ENCODE results near the gene LNPK.
"Not testable (repeated sequence)": the region's sequence is repeated elsewhere in the genome, so short reads cannot be mapped to it uniquely, and the experiment has no call there.

Gene LNPK

DNA sequence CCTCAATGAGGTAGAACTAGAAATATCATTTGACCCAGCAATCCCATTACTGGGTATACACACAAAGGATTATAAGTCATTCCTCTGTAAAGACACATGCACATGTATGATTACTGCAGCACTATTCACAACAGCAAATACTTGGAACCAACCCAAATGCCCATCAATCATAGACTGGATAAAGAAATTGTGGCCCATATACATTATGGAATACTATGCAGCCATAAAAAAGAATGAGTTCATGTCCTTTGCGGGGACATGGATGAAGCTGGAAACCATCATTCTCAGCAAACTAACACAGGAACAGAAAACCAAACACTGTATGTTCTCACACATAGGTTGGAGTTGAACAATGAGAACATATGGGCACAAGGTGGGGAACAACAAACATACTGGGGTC, 106.1 kb downstream of the LNPK start:
- DNase-seq = not testable (repeated sequence)

- DNase-seq = no peak
Observed at GRCh38 chr2:175892046-175892445, 110.0 kb downstream of the LNPK start.

- no peak for DNase-seq
Observed at GRCh38 chr2:175890636-175891242, 111.3 kb downstream of the LNPK start.

- no peak for DNase-seq
Observed at GRCh38 chr2:175889701-175890302, 112.3 kb downstream of the LNPK start.

- no peak for DNase-seq
Observed at GRCh38 chr2:175887776-175888175, 114.3 kb downstream of the LNPK start.

DNA sequence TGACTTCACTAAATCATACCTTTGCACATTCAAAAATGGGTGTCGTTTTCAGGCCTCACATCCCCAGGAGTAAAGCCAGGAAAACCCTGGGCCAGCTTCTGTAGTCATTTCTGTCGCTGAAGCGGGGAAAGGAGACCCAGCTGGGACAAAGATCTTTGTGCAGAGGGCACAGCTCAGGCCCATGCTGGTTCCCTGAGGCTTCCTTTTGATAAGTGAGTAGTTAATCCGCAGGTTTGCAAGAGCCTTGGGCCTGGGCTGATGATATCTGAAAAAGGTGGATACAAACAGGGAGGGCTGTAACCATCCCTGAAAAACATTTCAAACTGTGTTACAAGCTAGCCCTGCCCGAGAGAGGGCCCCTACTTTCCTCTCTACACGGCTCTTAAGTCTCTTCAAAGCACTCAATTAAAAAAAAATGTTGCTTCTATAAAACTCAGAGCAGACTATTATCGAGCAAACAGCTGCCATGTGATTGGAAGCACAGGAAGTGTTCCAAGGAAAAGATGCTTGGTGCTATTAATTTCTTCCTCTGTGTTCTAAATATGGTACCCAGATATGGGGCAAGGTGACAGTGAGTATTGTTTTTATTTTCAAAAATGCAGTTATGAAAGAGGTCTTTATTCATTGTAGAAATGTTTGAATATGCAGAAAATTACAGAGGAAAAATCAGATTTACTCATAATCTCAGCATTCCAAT, 117.2 kb downstream of the LNPK start:
- no peak for DNase-seq

GRCh38 chr2:175883586-175884194, 118.4 kb downstream of the LNPK start:
- DNase-seq = no peak

- DNase-seq = no peak
Observed at GRCh38 chr2:175879679-175880078, 122.4 kb downstream of the LNPK start.

DNA sequence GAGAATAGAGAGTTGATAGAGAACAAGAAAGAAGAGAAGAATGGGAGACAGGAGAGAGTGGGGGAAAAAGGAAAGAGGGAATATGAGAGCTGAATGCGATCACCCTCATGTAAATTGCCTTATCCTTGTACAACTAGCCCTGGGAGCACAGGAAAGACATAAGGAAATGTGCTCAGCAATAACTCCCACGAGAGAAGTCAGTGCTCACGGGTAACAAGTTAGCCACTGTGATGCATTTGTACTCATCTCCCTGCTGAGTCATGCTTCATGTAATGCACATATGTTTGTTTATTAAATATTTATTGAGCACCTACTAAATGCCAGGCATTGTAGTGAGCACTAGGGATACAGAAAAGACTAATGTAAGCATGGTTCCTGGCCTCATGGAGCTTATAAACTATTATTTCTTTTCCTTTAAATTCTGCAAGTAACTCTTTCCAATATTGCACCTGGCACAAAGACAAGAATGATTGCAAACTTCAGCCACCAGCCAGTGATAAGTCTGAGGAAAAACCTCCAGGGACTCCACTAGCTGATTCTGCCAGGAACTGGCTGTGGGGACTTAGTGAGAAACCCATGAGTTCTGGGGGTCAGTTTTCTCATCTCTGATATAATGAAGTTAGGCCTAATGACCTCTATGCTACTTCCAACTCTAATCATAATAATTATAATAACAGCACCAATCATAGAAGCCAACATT, 124.1 kb downstream of the LNPK start:
- no peak for DNase-seq

DNA sequence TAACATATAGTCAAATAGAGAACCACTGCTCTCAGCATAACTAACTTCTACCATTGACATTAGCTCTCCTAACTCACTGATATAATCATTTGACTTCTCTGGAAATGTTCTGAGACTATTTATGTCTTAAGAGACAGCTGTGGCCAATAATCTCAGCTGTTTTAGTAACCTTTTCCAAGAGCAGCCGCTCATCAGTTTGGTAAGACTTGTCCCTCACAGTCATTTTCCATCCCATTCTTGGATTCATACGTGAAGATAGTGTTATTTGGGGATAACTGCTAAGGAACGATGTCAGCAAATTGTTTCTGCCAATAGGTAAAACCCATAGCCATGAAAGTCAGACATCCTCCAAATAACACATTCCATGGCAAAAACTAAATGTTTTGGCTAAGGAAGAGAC, 127.8 kb downstream of the LNPK start:
- DNase-seq = no peak
